Measurements from ENCODE around the gene CAMK1G. TPM values are rescaled to one million over a fixed set of nuclear protein-coding genes. Genes with fewer than 3 reads are reported as not detected.

The CAMK1G gene
- total and polyA plus RNA-seq, 10 of the 15 experiments (the other 5 are each of a cell fraction or from before 2014, with no cell fraction given), result 0.18 to 0.20 TPM; not detected in 8

GRCh38 chr1:209613400-209614150, 30.1 kb downstream of the CAMK1G start:
- H3K9me3 ChIP-seq (replicated peaks; ENCODE audit: control insufficient read depth, insufficient read depth, low read length), result no peaks in the 10 kb centered on the region
- H3K4me3 ChIP-seq, result no peak overlapping the region
- H4K20me1 ChIP-seq (ENCODE audit: control insufficient read depth, insufficient read depth), result no peaks in the 10 kb centered on the region
- TF ChIP-seq, protein P1, sequence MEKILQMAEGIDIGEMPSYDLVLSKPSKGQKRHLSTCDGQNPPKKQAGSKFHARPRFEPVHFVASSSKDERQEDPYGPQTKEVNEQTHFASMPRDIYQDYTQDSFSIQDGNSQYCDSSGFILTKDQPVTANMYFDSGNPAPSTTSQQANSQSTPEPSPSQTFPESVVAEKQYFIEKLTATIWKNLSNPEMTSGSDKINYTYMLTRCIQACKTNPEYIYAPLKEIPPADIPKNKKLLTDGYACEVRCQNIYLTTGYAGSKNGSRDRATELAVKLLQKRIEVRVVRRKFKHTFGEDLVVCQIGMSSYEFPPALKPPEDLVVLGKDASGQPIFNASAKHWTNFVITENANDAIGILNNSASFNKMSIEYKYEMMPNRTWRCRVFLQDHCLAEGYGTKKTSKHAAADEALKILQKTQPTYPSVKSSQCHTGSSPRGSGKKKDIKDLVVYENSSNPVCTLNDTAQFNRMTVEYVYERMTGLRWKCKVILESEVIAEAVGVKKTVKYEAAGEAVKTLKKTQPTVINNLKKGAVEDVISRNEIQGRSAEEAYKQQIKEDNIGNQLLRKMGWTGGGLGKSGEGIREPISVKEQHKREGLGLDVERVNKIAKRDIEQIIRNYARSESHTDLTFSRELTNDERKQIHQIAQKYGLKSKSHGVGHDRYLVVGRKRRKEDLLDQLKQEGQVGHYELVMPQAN (conservative IDR thresholded peaks at IDR 0.05), result no peak
- TF ChIP-seq MYB (IDR thresholded peaks at IDR 0.05; ENCODE audit: borderline replicate concordance, low read depth, low read length), result no peak
- no peak for TF ChIP-seq CREB1 (IDR thresholded peaks at IDR 0.05; ENCODE audit: low read depth)
- no peak for TF ChIP-seq CHD2 (IDR thresholded peaks at IDR 0.05; ENCODE audit: borderline replicate concordance, low read depth, low read length)
- TF ChIP-seq, protein P2, sequence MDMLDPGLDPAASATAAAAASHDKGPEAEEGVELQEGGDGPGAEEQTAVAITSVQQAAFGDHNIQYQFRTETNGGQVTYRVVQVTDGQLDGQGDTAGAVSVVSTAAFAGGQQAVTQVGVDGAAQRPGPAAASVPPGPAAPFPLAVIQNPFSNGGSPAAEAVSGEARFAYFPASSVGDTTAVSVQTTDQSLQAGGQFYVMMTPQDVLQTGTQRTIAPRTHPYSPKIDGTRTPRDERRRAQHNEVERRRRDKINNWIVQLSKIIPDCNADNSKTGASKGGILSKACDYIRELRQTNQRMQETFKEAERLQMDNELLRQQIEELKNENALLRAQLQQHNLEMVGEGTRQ (IDR thresholded peaks at IDR 0.05; ENCODE audit: borderline replicate concordance, low read depth, low read length), result no peak
- no peak for TF ChIP-seq BCL11A (IDR thresholded peaks at IDR 0.05; ENCODE audit: low read depth, low read length)
- no peak for TF ChIP-seq ELK1 (IDR thresholded peaks at IDR 0.05; ENCODE audit: low read depth, low read length)
- TF ChIP-seq TARDBP (IDR thresholded peaks at IDR 0.05; ENCODE audit: borderline replicate concordance), result no peak
- no peak for TF ChIP-seq NR2C1 (IDR thresholded peaks at IDR 0.05)
- no peak for TF ChIP-seq HCFC1 (IDR thresholded peaks at IDR 0.05; ENCODE audit: low read length)
- no peak for TF ChIP-seq RFX5 (IDR thresholded peaks at IDR 0.05; ENCODE audit: low read depth, low read length)
- TF ChIP-seq POLR2A (IDR thresholded peaks at IDR 0.05; ENCODE audit: low read depth, low read length), result no peak
- SMC1A ChIA-PET (ENCODE audit: uncharacterized antibody, unreplicated experiment), result interaction anchor here (2.9 kb wide), 1 partner anchor 12 kb away, joined by 9 read pairs; no protein-coding TSS in a partner anchor
- POLR2A ChIA-PET, result no interaction called here
- H3K36me3 ChIP-seq (ENCODE audit: control insufficient read depth in 2 of 2, insufficient read depth in 2 of 2, low read length in 1 of 2), result no peaks in the 10 kb centered on the region
- H3K4me1 ChIP-seq (ENCODE audit: control insufficient read depth, insufficient read depth, low read length), result no peaks in the 10 kb centered on the region
- H3K9ac ChIP-seq (ENCODE audit: control insufficient read depth, insufficient read depth, low read length), result no peak overlapping the region
- H3K27ac ChIP-seq (ENCODE audit: control insufficient read depth, insufficient read depth), result no peak overlapping the region
- FAIRE-seq (no peak), DNase-seq (ENCODE audit: low read depth, low spot score) (no peak), ATAC-seq (no peak)
- WGBS (ENCODE audit: insufficient coverage, insufficient replicate concordance, low lambda C conversion rate, missing lambda C conversion rate), result 0% methylated on average over 4 of the region's 4 CpGs
- intact Hi-C loops (cut with micrococcal nuclease; ENCODE audit: unreplicated experiment), result no loop called here
- RAD21 ChIA-PET (ENCODE audit: unreplicated experiment), result no interaction called here
- no TSS peak for BruUV-seq (replicated peaks)
- CTCF ChIA-PET, result interaction anchor here (1.1 to 15.5 kb wide), 6 partner anchors 10 to 74 kb away, joined by 3 to 211 read pairs (median 10); no protein-coding TSS in a partner anchor
- H2AFZ ChIP-seq (ENCODE audit: control insufficient read depth, low read depth, low read length), result no peak overlapping the region
- peaks cover 1 to 7% of the 10 kb centered on the region in 2 experiments; a peak in 3 of 4 replicates for H3K27me3 ChIP-seq (replicated peaks in 1 of 2; ENCODE audit: control insufficient read depth in 2 of 2, insufficient read depth in 2 of 2, low read length in 1 of 2)
- H3K4me2 ChIP-seq (ENCODE audit: control insufficient read depth, insufficient read depth), result no peak overlapping the region
- in situ Hi-C loops (cut with MboI), result no loop called here
- no peaks in the 10 kb centered on the region for H3K79me2 ChIP-seq (ENCODE audit: control insufficient read depth, insufficient read depth, low read length)

Data from GM12878 (cell line).